Left ventricle myocardium inferior (tissue), 1 donor: ENCODE measurements around the gene KCNT1. TPM values are rescaled to one million over a fixed set of nuclear protein-coding genes. Genes with fewer than 3 reads are reported as not detected.

Source experiments
- DNase-seq: peaks from one replicate; pipeline ENCODE4 v3.0.0-alpha.2; 2020
- H3K27ac ChIP-seq: fragments of 200-600 bp; replicated peaks from 2 replicates; pipeline ENCODE4 v1.8.0; 2021
- H3K27me3 ChIP-seq: fragments of 200-600 bp; 2 replicates; pipeline ENCODE4 v1.8.0; 2021; ENCODE audit warnings: low read depth
- H3K36me3 ChIP-seq: fragments of 200-600 bp; 2 replicates; pipeline ENCODE4 v1.8.0; 2021
- H3K4me1 ChIP-seq: fragments of 200-600 bp; 2 replicates; pipeline ENCODE4 v1.8.0; 2021
- H3K4me3 ChIP-seq: fragments of 200-600 bp; 2 replicates; pipeline ENCODE4 v1.8.0; 2021; ENCODE audit warnings: mild to moderate bottlenecking, moderate library complexity
- H3K9me3 ChIP-seq: fragments of 200-600 bp; replicated peaks from 2 replicates; pipeline ENCODE4 v1.8.0; 2021
- intact Hi-C: fragments of 100-400 bp; cut with micrococcal nuclease; formaldehyde crosslinking; loops from one replicate; pipeline ENCODE4 v1.11.0; 2022
- total RNA-seq: library from RNA; stranded (reverse); fragmentation: NEBNext Ultra II Directional; extraction: Animal tissue kit (Norgen Biotek cat#: 25700); gene quantifications from one replicate; pipeline ENCODE4 v1.2.1, GENCODE V29; 2021
- TF ChIP-seq, protein P1 (sequence below): fragments of 200-600 bp; IDR thresholded peaks from 2 replicates; pipeline ENCODE4 v1.8.0; 2021; ENCODE audit warnings: antibody characterized with exemption, mild to moderate bottlenecking, borderline replicate concordance
- donor health status: DM: no; HTN: yes; CAD: no; lungs with severe emphysema.

KCNT1 gene
- total RNA-seq, 1 donor from 2014 or later, result 3.3 TPM

- Histone ChIP-seq H3K4me1 (no peaks in the 10 kb centered on the region), H3K27me3 (peaks cover 54% of the 10 kb centered on the region), H3K36me3 (no peaks in the 10 kb centered on the region), H3K4me3 (no peak overlapping the region), H3K9me3 (no peaks in the 10 kb centered on the region), H3K27ac (no peak overlapping the region)
- no peak for DNase-seq
- intact Hi-C loops, result no loop called here
- TF ChIP-seq, protein P1, sequence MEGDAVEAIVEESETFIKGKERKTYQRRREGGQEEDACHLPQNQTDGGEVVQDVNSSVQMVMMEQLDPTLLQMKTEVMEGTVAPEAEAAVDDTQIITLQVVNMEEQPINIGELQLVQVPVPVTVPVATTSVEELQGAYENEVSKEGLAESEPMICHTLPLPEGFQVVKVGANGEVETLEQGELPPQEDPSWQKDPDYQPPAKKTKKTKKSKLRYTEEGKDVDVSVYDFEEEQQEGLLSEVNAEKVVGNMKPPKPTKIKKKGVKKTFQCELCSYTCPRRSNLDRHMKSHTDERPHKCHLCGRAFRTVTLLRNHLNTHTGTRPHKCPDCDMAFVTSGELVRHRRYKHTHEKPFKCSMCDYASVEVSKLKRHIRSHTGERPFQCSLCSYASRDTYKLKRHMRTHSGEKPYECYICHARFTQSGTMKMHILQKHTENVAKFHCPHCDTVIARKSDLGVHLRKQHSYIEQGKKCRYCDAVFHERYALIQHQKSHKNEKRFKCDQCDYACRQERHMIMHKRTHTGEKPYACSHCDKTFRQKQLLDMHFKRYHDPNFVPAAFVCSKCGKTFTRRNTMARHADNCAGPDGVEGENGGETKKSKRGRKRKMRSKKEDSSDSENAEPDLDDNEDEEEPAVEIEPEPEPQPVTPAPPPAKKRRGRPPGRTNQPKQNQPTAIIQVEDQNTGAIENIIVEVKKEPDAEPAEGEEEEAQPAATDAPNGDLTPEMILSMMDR, result no peak
These were observed 48.8 kb downstream of the KCNT1 start for GRCh38 chr9:135750786-135751185.

DNA sequence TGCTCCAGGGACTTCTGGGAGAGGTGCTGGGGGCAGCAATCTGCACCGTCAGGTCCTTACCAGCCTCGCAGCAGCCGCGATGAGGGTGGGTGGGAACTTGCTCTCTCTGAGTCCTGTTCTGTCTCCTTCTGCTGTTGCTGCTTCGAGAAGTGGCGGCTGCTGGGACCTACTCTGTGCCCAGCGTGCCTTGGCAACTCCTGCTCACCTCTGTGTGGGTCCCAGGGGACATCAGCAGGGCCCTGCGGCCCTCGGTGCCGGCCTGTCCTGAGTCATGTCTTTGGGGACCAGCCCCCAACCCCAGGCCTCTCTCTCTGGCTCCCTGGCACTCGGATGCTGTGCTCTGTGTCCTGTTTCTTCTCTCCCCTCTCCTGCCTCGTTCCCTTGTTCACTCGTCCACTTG is 49.5 kb downstream of the KCNT1 start:
- TF ChIP-seq, protein P1, result no peak
- no peak overlapping the region for H3K4me3 ChIP-seq
- no peaks in the 10 kb centered on the region for H3K36me3 ChIP-seq
- no peak for DNase-seq
- no peak overlapping the region for H3K27ac ChIP-seq
- peaks cover 54% of the 10 kb centered on the region for H3K27me3 ChIP-seq
- intact Hi-C loops, result no loop called here
- no peaks in the 10 kb centered on the region for H3K4me1 ChIP-seq
- no peaks in the 10 kb centered on the region for H3K9me3 ChIP-seq

- Histone ChIP-seq H3K36me3 (no peaks in the 10 kb centered on the region), H3K27me3 (peaks cover 45% of the 10 kb centered on the region), H3K4me3 (no peak overlapping the region), H3K4me1 (no peaks in the 10 kb centered on the region), H3K9me3 (no peaks in the 10 kb centered on the region), H3K27ac (no peak overlapping the region)
- no peak for DNase-seq
- intact Hi-C loops, result no loop called here
- TF ChIP-seq, protein P1, result no peak
These were observed 50.6 kb downstream of the KCNT1 start for GRCh38 chr9:135752281-135753204.

GRCh38 chr9:135753391-135754105 is 51.6 kb downstream of the KCNT1 start:
- TF ChIP-seq, protein P1, result no peak
- no peaks in the 10 kb centered on the region for H3K4me1 ChIP-seq
- peaks cover 35% of the 10 kb centered on the region for H3K27me3 ChIP-seq
- H3K27ac ChIP-seq, result no peak overlapping the region
- no peak for DNase-seq
- intact Hi-C loops, result no loop called here
- no peaks in the 10 kb centered on the region for H3K9me3 ChIP-seq
- H3K36me3 ChIP-seq, result no peaks in the 10 kb centered on the region
- no peak overlapping the region for H3K4me3 ChIP-seq

DNA sequence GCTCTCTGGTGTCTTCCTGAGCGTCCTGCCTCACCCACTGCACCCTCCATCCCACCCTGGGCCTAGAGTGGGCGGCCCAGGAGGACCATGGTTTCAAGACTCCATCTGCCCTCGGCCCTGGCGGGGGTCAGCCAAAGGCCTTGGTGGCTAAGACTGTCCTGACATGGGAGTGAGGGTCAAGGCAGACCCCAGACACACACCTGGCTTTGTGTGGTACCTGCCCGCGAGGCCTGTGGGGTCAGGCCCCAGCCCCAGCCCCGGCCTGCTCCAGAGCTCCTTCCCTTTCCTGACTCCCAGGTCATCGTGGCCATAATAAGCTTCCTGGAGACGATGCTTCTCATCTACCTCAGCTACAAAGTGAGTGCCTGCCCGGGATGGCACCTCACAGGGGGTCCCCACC is 54.6 kb downstream of the KCNT1 start:
- Histone ChIP-seq H3K27me3 (peaks cover 12% of the 10 kb centered on the region), H3K9me3 (no peaks in the 10 kb centered on the region), H3K36me3 (no peaks in the 10 kb centered on the region), H3K4me1 (no peaks in the 10 kb centered on the region), H3K4me3 (no peak overlapping the region), H3K27ac (no peak overlapping the region)
- no peak for DNase-seq
- TF ChIP-seq, protein P1, result no peak
- intact Hi-C loops, result no loop called here
